HG03060 (cell line): ENCODE results near the gene ESRRA.
A peak's percentile ranks its signal among the peaks of the same experiment; 100 is the strongest.

Experiments used
- ATAC-seq: cut with Tn5 transposase; IDR thresholded peaks from one replicate; pipeline ENCODE4 v1.9.1; 2021; ENCODE audit warnings: low read depth, moderate number of reproducible peaks; ENCODE audit not compliant: unreplicated experiment

The ESRRA gene

DNA sequence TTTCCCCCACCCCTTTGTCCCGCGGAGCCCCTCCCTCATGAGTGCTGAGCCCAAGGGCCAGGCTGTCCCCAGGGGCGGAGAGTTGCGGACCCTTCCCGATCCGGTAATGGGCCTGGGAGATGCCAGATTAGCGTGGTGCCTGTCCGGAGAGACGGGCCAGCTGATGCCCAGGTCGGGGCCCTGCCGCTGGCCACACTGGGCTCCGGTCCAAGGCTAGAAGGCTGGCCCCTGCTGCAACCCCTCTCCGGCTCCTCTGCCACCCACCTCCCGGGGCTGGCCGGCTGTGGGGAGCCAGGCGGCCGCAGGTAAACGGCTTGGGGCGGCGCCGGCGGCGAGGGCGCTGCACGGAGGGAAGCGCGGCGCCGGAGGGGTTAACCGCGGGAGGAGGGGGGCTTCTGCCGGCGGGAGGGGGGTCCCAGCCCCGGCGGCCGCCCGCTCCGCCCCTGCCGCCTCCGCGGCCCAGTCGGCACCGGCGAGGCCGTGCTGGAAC lies 14.0 kb upstream of the ESRRA start, which contains the start of gene KCNK4:
TSS of gene KCNK4 (plus strand) at position 41 of the 490 bp plus-strand sequence. CDS start 1,717 bp downstream, outside the sequence.
- no peak for ATAC-seq

DNA sequence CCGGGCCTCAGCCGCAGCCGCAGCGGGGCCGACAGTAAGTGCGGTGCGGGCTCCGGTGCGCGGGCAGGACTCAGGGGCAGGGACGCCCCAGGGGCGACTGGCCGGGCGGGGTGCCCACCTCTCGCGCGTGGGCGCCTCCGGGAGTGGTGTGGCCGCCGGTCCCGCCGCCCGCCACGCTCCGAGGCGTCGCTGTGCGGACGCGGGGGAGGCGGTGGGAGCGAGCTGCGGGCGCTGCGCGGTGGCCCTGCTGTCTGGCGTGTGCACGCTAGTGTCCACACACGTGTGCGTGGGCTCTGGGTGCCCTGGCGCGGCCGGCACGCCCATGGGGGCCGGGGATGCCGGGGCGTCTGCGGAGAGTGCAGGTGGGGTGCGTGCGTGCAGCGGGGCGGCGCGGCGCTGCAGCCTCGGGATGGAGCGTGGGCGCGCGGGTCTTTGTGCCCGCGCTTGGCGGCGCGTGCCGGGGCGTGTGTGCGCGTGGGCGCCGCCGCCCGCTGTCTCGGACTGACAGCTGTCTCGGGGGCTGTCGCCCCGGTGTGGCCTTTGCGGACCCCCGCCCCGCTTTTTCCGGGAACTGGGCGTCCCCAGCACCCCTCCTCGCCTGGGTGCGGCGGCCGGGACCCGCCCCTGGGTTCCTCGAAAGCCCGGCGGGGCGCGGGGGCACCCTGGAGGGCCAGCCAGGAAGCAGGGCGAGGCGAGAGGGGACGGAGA lies 13.4 kb upstream of the ESRRA start:
- no peak for ATAC-seq

DNA sequence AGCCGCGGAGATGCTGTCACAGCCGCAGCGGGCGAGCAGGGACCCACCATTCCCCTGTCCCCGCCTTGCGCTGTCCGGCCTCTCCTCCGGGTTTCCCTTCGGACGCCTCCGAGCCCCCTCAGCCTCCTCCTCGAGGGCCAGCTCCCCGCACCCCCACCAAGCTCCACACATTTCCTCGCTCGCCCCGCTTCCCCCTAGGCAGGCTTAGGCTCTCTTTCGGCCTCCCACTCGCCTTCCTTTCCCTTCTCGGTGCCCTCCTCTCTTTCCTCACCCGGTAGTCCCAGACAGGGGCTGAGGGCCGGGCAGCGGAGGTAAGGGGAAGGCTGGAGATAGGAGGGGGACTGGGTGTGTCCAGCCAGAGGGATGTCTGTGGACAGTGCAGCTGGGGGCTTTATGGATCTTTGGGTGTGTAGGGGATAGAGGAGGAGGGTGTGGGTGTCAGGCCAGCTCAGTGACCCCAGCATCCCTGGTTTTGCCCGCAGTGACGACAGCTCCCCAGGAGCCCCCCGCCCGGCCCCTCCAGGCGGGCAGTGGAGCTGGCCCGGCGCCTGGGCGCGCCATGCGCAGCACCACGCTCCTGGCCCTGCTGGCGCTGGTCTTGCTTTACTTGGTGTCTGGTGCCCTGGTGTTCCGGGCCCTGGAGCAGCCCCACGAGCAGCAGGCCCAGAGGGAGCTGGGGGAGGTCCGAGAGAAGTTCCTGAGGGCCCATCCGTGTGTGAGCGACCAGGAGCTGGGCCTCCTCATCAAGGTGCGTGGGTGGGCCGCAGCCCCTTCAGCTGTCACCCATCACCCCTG lies 12.7 kb upstream of the ESRRA start:
- no peak for ATAC-seq

DNA sequence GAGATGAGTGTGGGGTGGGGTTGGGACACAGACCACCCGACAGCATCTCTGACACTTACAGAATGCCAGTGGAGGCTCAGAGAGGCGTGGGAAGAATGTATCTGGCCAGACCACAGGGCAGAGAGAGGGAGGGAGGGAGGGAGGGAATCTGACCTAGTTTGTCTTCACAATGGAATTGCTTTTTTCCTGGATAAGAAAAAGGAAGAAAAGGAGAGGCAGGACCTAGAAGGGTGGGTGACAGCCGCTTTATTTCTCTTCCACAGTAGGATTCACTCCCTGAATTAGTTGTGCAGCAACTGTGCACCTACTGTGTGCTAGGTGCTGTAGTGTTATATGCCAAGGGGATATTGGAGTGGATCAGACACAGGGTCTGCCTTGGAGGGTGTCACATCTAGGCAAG lies 10.6 kb upstream of the ESRRA start:
- no peak for ATAC-seq

DNA sequence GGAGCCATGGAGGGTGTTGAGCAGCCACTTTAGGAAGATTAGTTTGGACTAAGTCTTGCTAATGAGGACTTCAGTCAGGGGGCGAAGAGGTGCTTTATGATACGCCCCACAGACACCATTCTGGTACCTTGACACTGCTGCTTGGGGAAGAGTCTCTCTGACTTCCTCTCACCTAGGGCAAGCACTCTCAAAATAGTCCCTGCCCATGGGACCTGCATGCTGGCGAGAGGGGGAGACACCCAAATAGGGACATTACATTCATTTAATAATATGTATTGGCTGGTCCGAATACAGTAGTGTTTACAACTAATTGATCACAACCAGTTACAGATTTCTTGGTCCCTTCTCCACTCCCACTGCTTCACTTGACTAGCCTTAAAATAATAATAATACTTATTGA lies 9.6 kb upstream of the ESRRA start:
- no peak for ATAC-seq

DNA sequence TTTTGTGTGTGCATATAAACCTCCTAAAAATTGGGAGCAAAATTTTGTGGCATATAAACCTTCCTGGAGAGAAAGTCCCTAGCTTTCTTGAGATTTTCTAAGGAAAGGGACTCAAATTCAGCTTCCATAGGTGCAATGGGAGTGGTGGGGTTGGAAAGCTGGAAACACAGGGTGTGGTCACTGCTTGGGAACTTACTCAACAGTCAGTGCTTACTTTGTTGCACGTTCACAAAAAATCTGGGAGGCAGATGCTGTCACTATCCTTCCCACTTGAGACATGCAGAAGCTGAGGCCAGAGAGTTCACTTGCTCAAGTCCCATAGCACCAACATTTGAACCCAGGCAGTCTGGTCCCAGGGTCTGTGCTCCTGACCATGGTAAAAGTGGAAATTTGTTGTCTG lies 9.1 kb upstream of the ESRRA start:
- no peak for ATAC-seq

DNA sequence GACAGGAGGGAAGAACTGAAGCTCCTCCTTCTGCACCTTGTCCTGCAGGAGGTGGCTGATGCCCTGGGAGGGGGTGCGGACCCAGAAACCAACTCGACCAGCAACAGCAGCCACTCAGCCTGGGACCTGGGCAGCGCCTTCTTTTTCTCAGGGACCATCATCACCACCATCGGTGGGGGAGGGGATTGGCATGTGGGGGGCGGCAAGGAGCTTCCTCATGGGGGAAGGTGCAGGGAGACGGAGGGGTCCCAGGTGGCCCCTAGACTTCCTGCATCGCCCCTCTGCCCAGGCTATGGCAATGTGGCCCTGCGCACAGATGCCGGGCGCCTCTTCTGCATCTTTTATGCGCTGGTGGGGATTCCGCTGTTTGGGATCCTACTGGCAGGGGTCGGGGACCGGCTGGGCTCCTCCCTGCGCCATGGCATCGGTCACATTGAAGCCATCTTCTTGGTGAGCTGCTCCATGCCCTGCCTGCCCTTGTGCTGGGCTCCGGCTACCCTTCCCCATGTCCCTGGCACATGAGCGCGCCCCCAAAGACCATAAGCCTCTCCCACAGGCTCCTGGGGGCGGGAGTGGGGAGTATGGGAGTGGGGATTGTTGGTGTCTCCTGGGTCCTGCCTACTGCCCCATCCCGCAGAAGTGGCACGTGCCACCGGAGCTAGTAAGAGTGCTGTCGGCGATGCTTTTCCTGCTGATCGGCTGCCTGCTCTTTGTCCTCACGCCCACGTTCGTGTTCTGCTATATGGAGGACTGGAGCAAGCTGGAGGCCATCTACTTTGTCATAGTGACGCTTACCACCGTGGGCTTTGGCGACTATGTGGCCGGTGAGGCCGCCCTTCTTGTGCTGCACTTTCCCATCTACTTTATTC lies 8.3 kb upstream of the ESRRA start:
- ATAC-seq, result no peak

DNA sequence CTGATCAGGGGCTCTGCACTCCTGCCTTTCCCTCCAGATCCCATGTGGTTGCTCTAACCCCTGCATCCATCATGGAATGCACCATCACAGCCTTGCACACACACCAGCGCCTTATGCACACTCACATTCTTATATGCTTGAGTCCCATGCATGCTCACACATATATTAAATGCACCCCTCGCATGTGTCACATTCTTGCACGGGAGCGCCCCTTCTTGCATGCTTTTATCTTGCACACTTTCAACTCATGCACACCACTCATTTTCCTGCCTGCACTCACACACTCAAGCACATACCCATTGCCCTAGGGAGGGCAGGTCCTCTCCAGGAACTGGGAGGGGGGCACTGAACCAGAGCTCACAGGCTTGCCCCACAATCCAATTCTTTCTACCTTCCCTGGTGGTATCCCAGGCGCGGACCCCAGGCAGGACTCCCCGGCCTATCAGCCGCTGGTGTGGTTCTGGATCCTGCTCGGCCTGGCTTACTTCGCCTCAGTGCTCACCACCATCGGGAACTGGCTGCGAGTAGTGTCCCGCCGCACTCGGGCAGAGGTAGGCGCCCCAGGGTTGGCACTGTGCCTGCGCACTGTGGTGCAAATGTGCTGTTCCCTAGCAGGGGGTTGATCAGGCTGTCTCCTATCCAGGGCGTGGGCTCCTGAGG lies 7.5 kb upstream of the ESRRA start:
- ATAC-seq, result no peak

DNA sequence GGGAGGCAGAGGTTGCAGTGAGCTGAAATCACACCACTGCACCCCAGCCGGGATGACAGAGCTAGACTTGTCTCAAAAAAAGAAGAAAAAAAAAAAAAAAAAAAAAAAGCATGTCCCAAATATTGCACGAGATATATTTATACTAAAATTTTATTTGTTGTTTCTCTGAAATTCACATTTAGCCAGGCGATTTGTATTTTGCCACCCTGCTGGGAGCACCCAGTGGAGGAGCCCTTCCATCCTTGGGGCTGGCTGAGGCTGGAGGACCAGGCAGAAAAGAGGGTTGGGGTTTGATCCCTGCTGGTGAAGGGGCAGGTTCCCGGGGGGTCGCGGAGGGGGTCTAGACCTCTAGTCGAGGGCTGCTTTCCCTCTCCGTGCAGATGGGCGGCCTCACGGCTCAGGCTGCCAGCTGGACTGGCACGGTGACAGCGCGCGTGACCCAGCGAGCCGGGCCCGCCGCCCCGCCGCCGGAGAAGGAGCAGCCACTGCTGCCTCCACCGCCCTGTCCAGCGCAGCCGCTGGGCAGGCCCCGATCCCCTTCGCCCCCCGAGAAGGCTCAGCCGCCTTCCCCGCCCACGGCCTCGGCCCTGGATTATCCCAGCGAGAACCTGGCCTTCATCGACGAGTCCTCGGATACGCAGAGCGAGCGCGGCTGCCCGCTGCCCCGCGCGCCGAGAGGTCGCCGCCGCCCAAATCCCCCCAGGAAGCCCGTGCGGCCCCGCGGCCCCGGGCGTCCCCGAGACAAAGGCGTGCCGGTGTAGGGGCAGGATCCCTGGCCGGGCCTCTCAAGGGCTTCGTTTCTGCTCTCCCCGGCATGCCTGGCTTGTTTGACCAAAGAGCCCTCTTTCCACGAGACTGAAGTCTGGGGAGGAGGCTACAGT lies 6.1 kb upstream of the ESRRA start:
- ATAC-seq, result no peak

DNA sequence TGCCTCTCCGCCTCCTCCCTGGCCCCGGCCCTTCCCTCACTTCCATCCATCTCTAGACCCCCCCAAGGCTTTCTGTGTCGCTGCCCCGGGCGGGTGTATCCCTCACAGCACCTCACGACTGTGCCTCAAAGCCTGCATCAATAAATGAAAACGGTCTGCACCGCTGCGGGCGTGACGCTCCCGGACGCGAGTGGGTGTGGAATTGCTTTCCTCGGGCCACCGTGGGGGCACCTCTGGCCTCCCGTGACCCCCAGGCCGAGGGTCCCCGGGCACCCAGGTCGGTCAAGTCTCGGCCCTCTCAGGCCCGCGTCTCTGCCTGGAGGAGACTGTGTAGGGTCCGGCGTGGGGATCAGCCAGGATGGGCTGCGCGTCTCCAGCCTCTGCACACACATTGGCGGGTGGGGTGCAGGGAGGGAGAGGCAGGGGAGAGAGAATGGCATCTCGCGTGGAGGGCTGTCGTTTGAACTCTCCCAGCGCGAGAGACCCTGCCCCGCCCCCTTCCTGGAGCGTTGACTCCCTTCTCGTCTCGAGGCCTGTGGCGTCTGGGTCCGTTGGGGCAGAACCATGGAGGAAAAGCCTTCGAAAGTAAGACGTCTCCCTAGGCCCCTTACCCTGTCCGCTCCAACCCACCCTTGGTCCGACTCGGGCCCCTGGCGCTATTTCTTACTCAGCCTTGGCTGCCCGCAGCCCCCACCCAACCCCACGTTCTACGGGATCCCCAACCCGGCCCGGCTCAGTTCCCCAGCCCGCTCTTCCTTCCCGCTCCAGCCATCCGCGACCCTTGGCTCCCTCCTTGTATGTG lies 5.3 kb upstream of the ESRRA start, which contains the start of gene CATSPERZ:
TSS of gene CATSPERZ (plus strand) at position 512 of the 802 bp plus-strand sequence. CDS start at position 565, 53 bp downstream.
- ATAC-seq, result no peak

DNA sequence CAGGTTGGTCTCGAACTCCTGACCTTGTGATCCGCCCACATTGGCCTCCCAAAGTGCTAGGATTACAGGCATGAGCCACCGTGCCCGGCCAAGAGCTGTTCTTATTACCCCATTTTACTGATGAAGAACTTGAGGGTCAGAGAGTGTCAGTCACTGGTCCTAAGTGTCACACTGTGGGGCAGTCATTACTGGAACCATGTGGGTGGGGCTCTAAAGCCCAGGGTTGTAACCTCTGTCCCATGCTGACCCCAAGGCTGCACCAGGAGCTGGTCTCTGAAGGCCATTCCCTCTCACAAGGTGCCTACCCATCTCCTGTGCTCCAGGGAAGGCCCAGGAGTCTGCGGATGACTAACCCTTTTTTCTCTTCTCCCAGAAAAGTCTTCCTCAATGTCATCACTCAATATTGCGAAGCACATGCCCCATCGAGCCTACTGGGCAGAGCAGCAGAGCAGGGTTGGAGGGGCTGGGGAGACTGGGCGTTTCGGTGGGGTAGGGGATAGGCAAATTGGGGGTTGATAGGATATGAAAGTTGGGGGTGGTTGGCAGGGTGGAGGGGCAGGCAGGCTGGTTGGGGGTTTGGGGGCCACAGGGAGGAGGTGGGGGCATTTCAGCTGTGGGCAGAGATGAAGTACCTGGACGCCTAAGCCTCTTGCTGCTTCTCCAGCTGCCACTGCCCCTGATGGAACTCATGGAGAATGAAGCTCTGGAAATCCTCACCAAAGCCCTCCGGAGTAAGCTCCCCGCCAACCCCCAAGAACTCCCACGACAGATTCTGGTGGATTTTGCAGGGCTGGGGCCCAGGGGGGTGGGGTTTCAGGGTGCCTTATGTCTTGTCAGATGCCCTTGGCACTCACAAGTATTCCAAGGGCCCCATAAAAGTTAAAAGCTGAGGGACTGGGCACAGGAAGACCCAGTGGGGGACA lies 2.0 kb upstream of the ESRRA start:
- no peak for ATAC-seq

DNA sequence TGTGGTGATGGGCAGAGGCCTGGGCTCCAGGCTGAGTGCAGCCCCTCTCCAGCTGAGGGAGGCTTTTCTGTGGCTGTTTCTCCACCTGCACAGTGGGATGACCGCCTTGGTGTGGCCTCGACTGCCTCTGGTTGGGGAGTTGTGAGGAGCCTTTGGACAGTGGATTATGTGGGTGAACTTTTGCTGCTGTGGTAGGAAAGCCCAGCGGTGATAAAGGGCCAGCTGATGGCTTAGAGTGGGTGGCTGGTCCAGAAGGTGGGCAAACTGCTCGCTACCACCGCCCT lies 1.4 kb upstream of the ESRRA start:
- ATAC-seq, result no peak

DNA sequence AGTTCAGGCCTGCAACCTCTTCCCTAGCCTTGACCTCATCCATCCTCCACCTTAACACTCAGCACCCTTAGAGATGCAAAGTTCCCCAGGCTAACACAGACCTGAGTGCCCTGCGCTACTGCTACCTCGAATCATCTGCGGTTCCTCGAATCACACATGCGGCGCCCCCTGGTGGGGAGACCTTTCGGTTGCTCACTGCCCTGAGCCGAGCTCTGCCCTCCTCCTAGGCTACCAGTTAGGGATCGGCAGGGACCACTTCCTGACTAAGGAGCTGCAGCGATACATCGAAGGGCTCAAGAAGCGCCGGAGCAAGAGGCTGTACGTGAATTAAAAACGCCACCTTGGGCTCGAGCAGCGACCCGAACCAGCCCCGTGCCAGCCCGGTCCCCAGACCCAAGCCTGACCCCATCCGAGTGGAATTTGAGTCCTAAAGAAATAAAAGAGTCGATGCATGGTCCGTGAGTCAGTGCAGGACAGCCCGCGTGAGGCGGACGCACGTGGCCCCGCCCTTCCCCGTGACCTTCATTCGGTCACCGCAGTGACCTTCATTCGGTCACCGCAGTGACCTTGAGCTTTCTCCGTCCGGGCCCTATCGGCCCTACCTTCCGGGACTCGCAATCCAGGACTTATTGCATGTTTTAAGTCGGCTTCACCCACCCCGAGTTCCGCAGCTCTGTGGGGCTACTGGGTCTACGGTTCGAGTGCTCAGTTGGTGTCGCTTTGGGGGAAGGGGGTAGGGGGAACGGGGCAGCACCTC lies 830 bp upstream of the ESRRA start:
- peak; percentile 25 for ATAC-seq

DNA sequence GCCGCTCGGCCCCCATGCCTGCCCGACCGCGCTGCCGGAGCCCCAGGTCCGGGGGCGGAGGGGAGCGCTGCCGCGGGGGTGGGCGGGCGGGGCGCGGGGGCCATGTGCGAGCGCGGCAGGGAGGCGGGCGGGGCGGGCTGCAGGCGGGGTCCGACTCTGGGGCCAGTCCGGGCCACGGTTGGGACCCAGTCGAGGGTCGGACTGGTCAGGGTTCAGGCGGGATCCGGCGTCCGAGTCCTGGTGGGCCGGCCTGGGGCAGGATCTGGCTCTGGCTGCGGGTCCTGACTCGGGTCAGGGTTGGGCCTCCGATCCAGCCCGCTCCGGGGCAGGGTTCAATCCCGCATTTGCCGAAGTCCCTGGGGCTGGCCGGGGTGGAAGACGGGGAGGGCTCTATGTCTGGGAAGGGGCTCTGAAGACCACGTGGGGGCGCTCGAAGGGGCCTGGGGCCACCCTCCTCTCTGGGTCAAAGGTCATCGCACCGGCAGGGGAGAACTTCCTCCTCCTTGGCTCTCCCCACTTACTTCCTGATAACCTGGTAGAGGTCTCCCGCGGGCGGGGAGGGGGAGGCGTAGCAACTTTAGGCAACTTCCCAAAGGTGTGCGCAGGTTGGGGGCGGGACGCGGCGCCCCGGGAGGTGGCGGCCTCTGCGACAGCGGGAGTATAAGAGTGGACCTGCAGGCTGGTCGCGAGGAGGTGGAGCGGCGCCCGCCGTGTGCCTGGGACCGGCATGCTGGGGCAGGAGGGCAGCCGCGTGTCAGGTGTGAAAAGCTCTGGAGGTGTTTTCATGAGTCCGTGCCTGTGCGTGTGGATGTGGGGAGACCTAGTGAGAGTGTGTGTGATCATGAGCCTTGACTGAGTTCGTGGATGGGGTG lies 603 bp downstream of the ESRRA start:
- ATAC-seq, result no peak

DNA sequence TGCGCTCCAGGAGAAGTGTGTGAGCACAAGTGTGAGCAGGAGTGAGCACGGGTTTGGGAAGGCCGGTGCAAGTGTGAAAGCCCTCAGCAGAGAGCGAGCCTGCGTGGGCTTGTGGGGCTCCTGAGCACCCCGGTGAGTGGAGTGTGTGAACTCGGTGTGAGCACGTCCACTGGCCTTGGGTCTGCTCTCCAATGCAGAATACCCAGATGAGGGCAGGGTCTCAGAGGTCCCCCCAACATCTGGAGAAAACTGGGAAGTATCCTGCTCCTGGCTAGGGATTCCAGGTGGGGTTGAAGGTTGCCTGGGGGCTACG lies 1.2 kb downstream of the ESRRA start:
- no peak for ATAC-seq
